C4-2B (cell line): ENCODE data around the gene GJA5.

Experiments used
- CTCF ChIP-seq: fragments of 450-650 bp; conservative IDR thresholded peaks from 2 replicates; pipeline ENCODE4 v1.5.1; 2017; ENCODE audit warnings: mild to moderate bottlenecking
- ZFX ChIP-seq: fragments of 450-650 bp; IDR thresholded peaks from 2 replicates; pipeline ENCODE4 v1.6.1; 2017

- TF ChIP-seq CTCF, result no peak
- TF ChIP-seq ZFX, result no peak
These were observed 34.2 kb upstream of the GJA5 start for GRCh38 chr1:147794570-147794969.
